HepG2 (cell line): ENCODE measurements around the gene SERTAD1. TPM values are rescaled to one million over a fixed set of nuclear protein-coding genes. Genes with fewer than 3 reads are reported as not detected.

Experiments used
- AGO1 ChIP-seq: fragments of 200-400 bp; formaldehyde crosslinking; IDR thresholded peaks from 2 replicates; pipeline ENCODE4 v1.6.1; 2017; ENCODE audit warnings: mild to moderate bottlenecking, low read depth, low read length, moderate library complexity; ENCODE audit not compliant: poor library complexity, severe bottlenecking
- ARID3A ChIP-seq: IDR thresholded peaks from 2 replicates; pipeline ENCODE4 v1.6.1; 2012; ENCODE audit warnings: low read depth, low read length, improper control_type of control experiment
- ATF7 ChIP-seq, 2 experiments: fragments of 450-650 bp in 1 of 2; sonication (generic) in 1 of 2; formaldehyde crosslinking in 1 of 2; IDR thresholded peaks; 2 replicates each; pipeline versions ENCODE4 v1.4.0 to v1.6.1; 2016 to 2020; ENCODE audit warnings: antibody characterized with exemption in 1 of 2, mild to moderate bottlenecking in 1 of 2, missing genetic modification reagents in 1 of 2
- BORCS8-MEF2B ChIP-seq: sonication (generic); formaldehyde crosslinking; IDR thresholded peaks from 2 replicates; pipeline ENCODE4 v1.8.0; 2022; ENCODE audit warnings: mild to moderate bottlenecking, missing genetic modification reagents
- CEBPG ChIP-seq: IDR thresholded peaks from 2 replicates; pipeline ENCODE4 v1.6.1; 2016
- DMTF1 ChIP-seq: sonication (generic); formaldehyde crosslinking; IDR thresholded peaks from 2 replicates; pipeline ENCODE4 v1.4.0; 2020; ENCODE audit warnings: mild to moderate bottlenecking, missing genetic modification reagents
- FOSL2 ChIP-seq: sonication (generic); formaldehyde crosslinking; IDR thresholded peaks from 2 replicates; pipeline ENCODE4 v1.4.0; 2020; ENCODE audit warnings: missing genetic modification reagents
- GPN1 ChIP-seq: sonication (generic); formaldehyde crosslinking; IDR thresholded peaks from 2 replicates; pipeline ENCODE4 v1.5.1; 2020; ENCODE audit warnings: missing genetic modification reagents, borderline replicate concordance
- GZF1 ChIP-seq: sonication (generic); formaldehyde crosslinking; IDR thresholded peaks from 2 replicates; pipeline ENCODE4 v1.5.1; 2020; ENCODE audit warnings: mild to moderate bottlenecking, missing genetic modification reagents
- KLF6 ChIP-seq: IDR thresholded peaks from 2 replicates; pipeline ENCODE4 v1.8.0; 2016; ENCODE audit warnings: missing biosample characterization, missing genetic modification reagents
- MTF1 ChIP-seq: sonication (generic); formaldehyde crosslinking; IDR thresholded peaks from 2 replicates; pipeline ENCODE4 v1.5.0; 2020; ENCODE audit warnings: missing genetic modification reagents
- NFKBIZ ChIP-seq: IDR thresholded peaks from 2 replicates; pipeline ENCODE4 v1.6.1; 2018; ENCODE audit warnings: missing genetic modification reagents, missing compliant biosample characterization
- POLR2G ChIP-seq: fragments of 200-400 bp; formaldehyde crosslinking; IDR thresholded peaks from 2 replicates; pipeline ENCODE4 v1.6.1; 2018; ENCODE audit warnings: mild to moderate bottlenecking, low read depth, low read length, moderate library complexity
- SIX4 ChIP-seq: sonication (generic); formaldehyde crosslinking; IDR thresholded peaks from 2 replicates; pipeline ENCODE4 v1.4.0; 2020; ENCODE audit warnings: missing genetic modification reagents
- TAF15 ChIP-seq: fragments of 200-400 bp; formaldehyde crosslinking; IDR thresholded peaks from one replicate; pipeline ENCODE4 v1.6.1; 2018; ENCODE audit warnings: mild to moderate bottlenecking, low read depth, low read length; ENCODE audit not compliant: poor library complexity, severe bottlenecking
- ZBTB37 ChIP-seq: sonication (generic); formaldehyde crosslinking; IDR thresholded peaks from 2 replicates; pipeline ENCODE4 v1.4.0; 2020; ENCODE audit warnings: mild to moderate bottlenecking, missing genetic modification reagents
- ZBTB43 ChIP-seq: sonication (generic); formaldehyde crosslinking; conservative IDR thresholded peaks from 2 replicates; pipeline ENCODE4 v1.4.0; 2020; ENCODE audit warnings: missing genetic modification reagents
- ZNF563 ChIP-seq: sonication (generic); formaldehyde crosslinking; IDR thresholded peaks from 2 replicates; pipeline ENCODE4 v1.8.0; 2022; ENCODE audit warnings: mild to moderate bottlenecking, moderate library complexity, missing genetic modification reagents
- ZNF672 ChIP-seq: sonication (generic); formaldehyde crosslinking; IDR thresholded peaks from 2 replicates; pipeline ENCODE4 v1.8.1; 2022; ENCODE audit warnings: missing genetic modification reagents
- ZNF770 ChIP-seq: sonication (generic); formaldehyde crosslinking; IDR thresholded peaks from 2 replicates; pipeline ENCODE4 v1.5.0; 2020; ENCODE audit warnings: mild to moderate bottlenecking, missing genetic modification reagents
- ZNF841 ChIP-seq: sonication (generic); formaldehyde crosslinking; IDR thresholded peaks from 2 replicates; pipeline ENCODE4 v1.8.1; 2023; ENCODE audit warnings: missing genetic modification reagents, borderline replicate concordance
- polyA plus RNA-seq, 8 experiments: library from polyadenylated mRNA; depleted of rRNA in 3 of 8; stranded (reverse) in 7 of 8; unstranded in 1 of 8; fragments of >200 nt; fragmentation: Illumina TruSeq in 4 of 8; extraction: Trizol in 4 of 8; gene quantifications; 2 replicates each; pipeline versions ENCODE4 v1.2.1 to v1.2.3, GENCODE V29; 2011 to 2016; ENCODE audit warnings: low read depth in 4 of 8, missing spikeins in 1 of 8, mixed read lengths in 1 of 8; ENCODE audit not compliant: insufficient read depth in 1 of 8
- total RNA-seq, 5 experiments: library from RNA; depleted of rRNA; stranded (reverse); fragments of >200 nt; fragmentation: Illumina TruSeq; extraction: Trizol; gene quantifications; 2 replicates each; pipeline ENCODE4 v1.2.3, GENCODE V29; 2016; ENCODE audit warnings: low read depth in 1 of 5

Gene SERTAD1
- total and polyA plus RNA-seq, 2 of the 13 experiments (the other 11 are each of a cell fraction or from before 2014, with no cell fraction given), result 4.3 to 4.5 TPM

GRCh38 chr19:40444000-40444824 is 18.4 kb upstream of the SERTAD1 start, which contains the start of gene SERTAD3 (continued):
- TF ChIP-seq TAF15, result peak; percentile 49
- peak; percentile 84 for TF ChIP-seq POLR2G
- TF ChIP-seq ZNF770, result peak; percentile 96
- TF ChIP-seq ZBTB43 (CRISPR knock-in tag), result no peak
- TF ChIP-seq ARID3A, result no peak
- TF ChIP-seq AGO1, result no peak
- TF ChIP-seq ZNF841 (CRISPR knock-in tag), result no peak
- no peak for TF ChIP-seq GZF1 (CRISPR knock-in tag)
- TF ChIP-seq CEBPG (CRISPR knock-in tag), result peak; percentile 33; the same call in 1 of the 2 replicates
- TF ChIP-seq ZNF563, result peak; percentile 84
- no peak for TF ChIP-seq MTF1 (CRISPR knock-in tag)
- no peak for TF ChIP-seq GPN1 (CRISPR knock-in tag)
- peak; percentile 25; the same call in 1 of the 2 replicates for TF ChIP-seq SIX4 (CRISPR knock-in tag)
- no peak for TF ChIP-seq NFKBIZ (CRISPR knock-in tag)
- TF ChIP-seq BORCS8-MEF2B (CRISPR knock-in tag), result peak; percentile 80
- TF ChIP-seq KLF6, result 0 out of 2 replicates have a peak, but pooled peaks have one; percentile 51
- TF ChIP-seq FOSL2 (CRISPR knock-in tag), result no peak
- TF ChIP-seq ATF7 (IDR thresholded peaks at IDR 0.05), result no peak
- 0 out of 2 replicates have a peak, but pooled peaks have one; percentile 14 for TF ChIP-seq ATF7 (CRISPR knock-in tag; IDR thresholded peaks at IDR 0.05)
- TF ChIP-seq DMTF1 (CRISPR knock-in tag), result no peak
- no peak for TF ChIP-seq ZBTB37
- no peak for TF ChIP-seq ZNF672 (CRISPR knock-in tag)
